Nephron progenitor cell (in vitro differentiated cells): Measurements from ENCODE around the gene IFIT1.

ENCODE experiments used
- DNase-seq: peaks from one replicate; pipeline ENCODE4 v3.0.0; 2021
- H3K27ac Mint-ChIP-seq: 2 replicates; pipeline ENCODE4 v1.8.0; 2021; ENCODE audit warnings: mild to moderate bottlenecking, moderate library complexity, mixed read lengths
- H3K27me3 Mint-ChIP-seq: 2 replicates; pipeline ENCODE4 v1.8.0; 2021; ENCODE audit warnings: mild to moderate bottlenecking, low read depth, mixed read lengths; ENCODE audit not compliant: poor library complexity
- H3K36me3 Mint-ChIP-seq: 2 replicates; pipeline ENCODE4 v1.8.0; 2021; ENCODE audit warnings: low read depth, mixed read lengths
- H3K4me1 Mint-ChIP-seq: 2 replicates; pipeline ENCODE4 v1.8.0; 2021; ENCODE audit warnings: mixed read lengths
- H3K4me3 Mint-ChIP-seq: 2 replicates; pipeline ENCODE4 v1.8.0; 2021; ENCODE audit warnings: mild to moderate bottlenecking, moderate library complexity, mixed read lengths
- H3K9me3 Mint-ChIP-seq: 2 replicates; pipeline ENCODE4 v1.8.0; 2021; ENCODE audit warnings: mild to moderate bottlenecking, moderate library complexity, mixed read lengths
- CTCF ChIP-seq: fragments of 200-600 bp; sonication (generic); IDR thresholded peaks from 2 replicates; pipeline ENCODE4 v1.5.0; 2021; ENCODE audit warnings: antibody characterized with exemption

Gene IFIT1

GRCh38 chr10:89369156-89370105 lies 23.0 kb upstream of the IFIT1 start:
- Mint-ChIP-seq H3K9me3 (peaks cover 15% of the 10 kb centered on the region), H3K4me3 (no peak overlapping the region), H3K4me1 (peaks cover 27% of the 10 kb centered on the region), H3K27ac (peak overlapping the region; percentile 44), H3K27me3 (no peaks in the 10 kb centered on the region), H3K36me3 (no peaks in the 10 kb centered on the region)
- TF ChIP-seq CTCF, result peak; percentile 31
- DNase-seq, result no peak

GRCh38 chr10:89371079-89371478 lies 21.3 kb upstream of the IFIT1 start:
- Mint-ChIP-seq H3K27me3 (no peaks in the 10 kb centered on the region), H3K9me3 (peaks cover 4% of the 10 kb centered on the region), H3K4me3 (no peak overlapping the region), H3K27ac (no peak overlapping the region), H3K36me3 (no peaks in the 10 kb centered on the region), H3K4me1 (peaks cover 28% of the 10 kb centered on the region)
- TF ChIP-seq CTCF, result no peak
- DNase-seq, result no peak

- no peaks in the 10 kb centered on the region for H3K9me3 Mint-ChIP-seq
- peaks cover 4% of the 10 kb centered on the region for H3K27me3 Mint-ChIP-seq
- no peaks in the 10 kb centered on the region for H3K36me3 Mint-ChIP-seq
- TF ChIP-seq CTCF, result no peak
- peaks cover 28% of the 10 kb centered on the region for H3K4me1 Mint-ChIP-seq
- no peak overlapping the region for H3K27ac Mint-ChIP-seq
- no peak for DNase-seq
- no peak overlapping the region for H3K4me3 Mint-ChIP-seq
These were observed 20.4 kb upstream of the IFIT1 start for GRCh38 chr10:89371987-89372386.

GRCh38 chr10:89373916-89374711 lies 18.3 kb upstream of the IFIT1 start:
- Mint-ChIP-seq H3K36me3 (no peaks in the 10 kb centered on the region), H3K4me3 (no peak overlapping the region), H3K9me3 (no peaks in the 10 kb centered on the region), H3K4me1 (peaks cover 25% of the 10 kb centered on the region), H3K27ac (no peak overlapping the region), H3K27me3 (peaks cover 4% of the 10 kb centered on the region)
- DNase-seq, result no peak
- no peak for TF ChIP-seq CTCF

GRCh38 chr10:89374713-89375141 lies 17.7 kb upstream of the IFIT1 start:
- no peak overlapping the region for H3K27ac Mint-ChIP-seq
- peaks cover 4% of the 10 kb centered on the region for H3K27me3 Mint-ChIP-seq
- peaks cover 21% of the 10 kb centered on the region for H3K4me1 Mint-ChIP-seq
- H3K9me3 Mint-ChIP-seq, result no peaks in the 10 kb centered on the region
- DNase-seq, result no peak
- H3K36me3 Mint-ChIP-seq, result no peaks in the 10 kb centered on the region
- no peak overlapping the region for H3K4me3 Mint-ChIP-seq
- no peak for TF ChIP-seq CTCF
